ENCODE data around the gene ADAMTS16.
"Not testable (repeated sequence)": the region's sequence is repeated elsewhere in the genome, so short reads cannot be mapped to it uniquely, and the experiment has no call there.

Gene ADAMTS16, protein sequence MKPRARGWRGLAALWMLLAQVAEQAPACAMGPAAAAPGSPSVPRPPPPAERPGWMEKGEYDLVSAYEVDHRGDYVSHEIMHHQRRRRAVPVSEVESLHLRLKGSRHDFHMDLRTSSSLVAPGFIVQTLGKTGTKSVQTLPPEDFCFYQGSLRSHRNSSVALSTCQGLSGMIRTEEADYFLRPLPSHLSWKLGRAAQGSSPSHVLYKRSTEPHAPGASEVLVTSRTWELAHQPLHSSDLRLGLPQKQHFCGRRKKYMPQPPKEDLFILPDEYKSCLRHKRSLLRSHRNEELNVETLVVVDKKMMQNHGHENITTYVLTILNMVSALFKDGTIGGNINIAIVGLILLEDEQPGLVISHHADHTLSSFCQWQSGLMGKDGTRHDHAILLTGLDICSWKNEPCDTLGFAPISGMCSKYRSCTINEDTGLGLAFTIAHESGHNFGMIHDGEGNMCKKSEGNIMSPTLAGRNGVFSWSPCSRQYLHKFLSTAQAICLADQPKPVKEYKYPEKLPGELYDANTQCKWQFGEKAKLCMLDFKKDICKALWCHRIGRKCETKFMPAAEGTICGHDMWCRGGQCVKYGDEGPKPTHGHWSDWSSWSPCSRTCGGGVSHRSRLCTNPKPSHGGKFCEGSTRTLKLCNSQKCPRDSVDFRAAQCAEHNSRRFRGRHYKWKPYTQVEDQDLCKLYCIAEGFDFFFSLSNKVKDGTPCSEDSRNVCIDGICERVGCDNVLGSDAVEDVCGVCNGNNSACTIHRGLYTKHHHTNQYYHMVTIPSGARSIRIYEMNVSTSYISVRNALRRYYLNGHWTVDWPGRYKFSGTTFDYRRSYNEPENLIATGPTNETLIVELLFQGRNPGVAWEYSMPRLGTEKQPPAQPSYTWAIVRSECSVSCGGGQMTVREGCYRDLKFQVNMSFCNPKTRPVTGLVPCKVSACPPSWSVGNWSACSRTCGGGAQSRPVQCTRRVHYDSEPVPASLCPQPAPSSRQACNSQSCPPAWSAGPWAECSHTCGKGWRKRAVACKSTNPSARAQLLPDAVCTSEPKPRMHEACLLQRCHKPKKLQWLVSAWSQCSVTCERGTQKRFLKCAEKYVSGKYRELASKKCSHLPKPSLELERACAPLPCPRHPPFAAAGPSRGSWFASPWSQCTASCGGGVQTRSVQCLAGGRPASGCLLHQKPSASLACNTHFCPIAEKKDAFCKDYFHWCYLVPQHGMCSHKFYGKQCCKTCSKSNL

DNA sequence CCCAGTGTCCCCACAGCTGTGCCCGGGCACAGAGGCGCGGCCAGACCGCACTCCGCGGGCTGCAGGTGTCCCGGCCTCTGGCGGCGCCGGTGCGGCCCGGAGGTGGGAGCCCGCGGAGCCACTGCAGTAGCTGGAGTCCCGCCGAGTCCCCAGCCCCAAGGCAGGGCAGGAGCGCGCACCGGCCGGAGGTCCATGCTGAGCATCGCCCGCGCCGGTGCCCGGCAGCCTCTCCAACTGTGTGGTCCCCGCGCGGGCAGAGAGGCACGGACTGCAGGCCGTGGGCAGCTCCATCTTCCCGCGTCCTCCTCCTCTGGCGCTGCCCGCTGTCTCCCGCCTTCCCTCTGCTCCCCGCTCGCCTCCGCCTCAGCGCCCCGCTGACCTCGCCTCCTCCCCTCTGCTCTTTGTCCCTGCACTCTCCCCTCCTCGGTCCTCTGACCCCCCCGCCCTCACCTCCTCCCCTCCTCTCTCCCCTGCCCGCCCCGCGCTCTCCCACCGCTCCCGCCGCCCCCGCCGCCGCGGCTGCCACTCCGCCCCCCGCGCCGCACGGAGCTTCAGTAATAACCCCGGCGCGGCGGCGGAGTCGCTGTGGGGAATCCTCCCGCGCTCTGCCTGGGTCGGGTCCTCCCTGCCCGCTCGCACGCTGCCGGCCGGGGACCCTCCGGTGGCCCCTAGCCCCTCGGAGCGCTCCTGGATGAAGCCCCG lies at the start of gene ADAMTS16:
TSS of gene ADAMTS16 (plus strand) at position 554 of the 702 bp plus-strand sequence. CDS start at position 692, 138 bp downstream.
- DNase-seq (ENCODE audit: low spot score) = no peak

DNA sequence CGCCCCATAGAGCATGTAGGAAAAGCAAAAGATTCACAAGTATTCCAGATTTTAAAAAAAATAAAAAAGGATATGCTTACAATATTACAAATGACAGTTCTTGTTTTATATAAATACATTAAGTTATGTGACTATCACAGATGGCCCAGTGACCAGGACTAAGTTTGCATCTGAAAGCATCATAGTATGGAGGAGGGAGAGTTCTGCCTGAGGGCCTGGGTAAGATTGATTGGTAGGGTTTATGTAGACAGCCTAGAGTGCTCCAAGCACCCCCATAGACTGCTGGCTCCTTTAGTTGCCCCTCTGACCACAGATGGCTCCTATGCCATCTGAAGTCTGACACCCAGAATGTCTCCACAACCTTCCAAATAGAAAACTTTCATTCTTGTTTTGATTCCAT lies 48.0 kb upstream of the ADAMTS16 start:
- DNase-seq (ENCODE audit: low spot score) = no peak

DNA sequence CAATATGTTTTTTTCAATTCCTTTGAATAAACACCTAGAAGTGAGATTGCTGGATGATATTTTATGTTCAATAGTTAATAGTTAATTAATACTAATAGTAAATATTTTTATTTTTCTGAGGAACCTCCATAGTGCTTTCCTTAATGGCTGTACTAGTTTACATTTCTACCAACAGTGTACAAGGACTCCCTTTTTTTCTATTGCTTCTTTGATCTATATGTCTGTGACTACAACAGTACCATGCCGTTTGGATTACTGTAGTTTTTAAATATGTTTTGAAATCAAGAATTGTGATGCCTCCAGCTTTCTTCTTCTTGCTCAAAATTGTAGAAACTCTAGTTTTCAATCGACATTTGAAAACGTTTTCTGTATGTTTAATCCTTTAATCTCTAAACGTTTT lies 39.5 kb upstream of the ADAMTS16 start:
- no peak for DNase-seq (ENCODE audit: low spot score)

DNA sequence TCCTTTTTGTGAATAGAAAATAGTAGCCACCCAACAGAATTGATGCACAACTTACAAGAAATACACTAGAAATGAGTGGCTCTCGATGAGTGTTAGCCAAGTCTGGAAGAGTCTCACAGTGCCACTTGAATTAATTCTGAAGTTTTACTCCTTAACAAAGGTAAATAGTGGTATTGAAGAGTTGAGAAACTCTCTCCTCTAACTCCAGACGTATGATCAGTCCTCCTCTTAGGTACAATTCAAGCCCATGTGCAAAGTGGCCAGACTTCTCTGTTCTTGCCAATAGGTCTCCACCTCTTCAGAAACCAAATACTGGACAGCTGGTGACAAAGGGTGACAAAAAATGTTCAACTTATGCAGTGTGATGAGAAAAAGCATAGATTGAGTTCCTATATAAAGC lies 38.5 kb upstream of the ADAMTS16 start:
- no peak for DNase-seq (ENCODE audit: low spot score)

DNA sequence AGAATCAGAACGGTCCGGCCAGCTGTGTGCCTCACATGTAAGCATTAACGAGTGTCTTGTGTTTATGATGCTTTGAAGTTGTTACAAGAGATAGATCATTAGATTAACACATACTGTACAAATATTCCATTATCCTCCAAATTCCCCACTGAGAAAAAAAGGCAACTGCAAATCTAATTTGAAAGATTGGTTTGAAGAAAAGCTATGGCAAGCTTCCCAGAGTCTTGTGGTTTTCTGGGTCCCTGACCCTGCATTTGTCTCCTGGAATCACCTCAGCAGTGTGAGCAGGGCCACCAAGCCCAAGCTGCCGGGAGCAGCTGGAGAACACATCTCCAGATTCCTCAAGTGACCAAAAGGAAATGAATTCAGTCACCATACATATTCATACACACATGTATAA lies 36.9 kb upstream of the ADAMTS16 start:
- no peak for DNase-seq (ENCODE audit: low spot score)

DNA sequence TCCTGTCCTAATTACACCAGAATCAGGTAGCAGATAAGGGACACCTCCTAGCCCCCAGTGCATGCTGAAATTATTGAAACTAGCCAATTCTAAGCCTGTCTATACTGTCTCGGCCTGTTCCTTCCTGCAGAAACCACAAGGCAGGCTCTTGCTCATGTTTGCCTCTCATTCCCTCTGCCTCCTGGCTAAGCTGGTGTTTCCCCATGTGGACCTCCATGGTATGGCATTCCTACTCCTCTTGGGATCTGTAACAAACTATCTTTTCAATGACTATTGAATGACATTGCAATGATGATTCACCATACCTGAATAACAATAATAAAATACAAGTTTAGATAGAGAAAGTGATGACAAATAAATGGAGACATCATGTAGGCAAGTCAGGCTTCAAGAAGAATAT lies 35.6 kb upstream of the ADAMTS16 start:
- no peak for DNase-seq (ENCODE audit: low spot score)

DNA sequence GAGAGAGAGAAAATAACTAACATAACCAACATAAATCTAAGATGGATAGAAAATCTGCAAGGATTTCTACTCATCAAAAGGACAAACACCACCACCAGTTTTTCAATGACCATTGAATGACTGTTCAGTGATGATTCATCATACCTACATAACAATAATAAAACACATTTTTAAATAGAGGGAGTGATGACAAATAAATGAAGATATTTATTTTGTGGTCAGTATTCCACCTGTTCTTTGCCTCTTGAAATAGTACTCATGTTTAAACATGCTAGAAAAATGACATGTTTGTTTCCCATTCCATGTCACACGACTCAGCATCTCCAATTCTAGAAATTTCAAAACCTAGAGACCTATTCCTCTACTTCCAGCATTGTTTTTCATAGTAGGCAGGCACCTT lies 34.6 kb upstream of the ADAMTS16 start:
- no peak for DNase-seq (ENCODE audit: low spot score)

DNA sequence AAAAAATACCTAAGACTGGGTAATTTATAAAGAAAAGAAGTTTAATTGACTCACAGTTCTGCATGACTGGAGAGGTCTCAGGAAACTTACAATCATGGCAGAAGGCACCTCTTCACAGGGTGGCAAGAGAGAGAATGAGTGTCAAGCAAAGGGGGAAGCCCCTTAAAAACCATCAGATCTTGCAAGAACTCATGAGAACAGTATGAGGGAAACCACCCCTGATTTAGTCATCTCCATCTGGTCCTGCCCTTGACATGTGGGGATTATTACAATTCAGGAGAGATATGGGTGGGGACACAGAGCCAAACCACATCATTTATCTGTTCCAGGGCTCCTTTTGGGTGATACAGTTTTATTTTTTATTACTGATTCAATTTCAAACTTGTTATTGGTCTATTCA lies 23.2 kb upstream of the ADAMTS16 start:
- no peak for DNase-seq (ENCODE audit: low spot score)

DNA sequence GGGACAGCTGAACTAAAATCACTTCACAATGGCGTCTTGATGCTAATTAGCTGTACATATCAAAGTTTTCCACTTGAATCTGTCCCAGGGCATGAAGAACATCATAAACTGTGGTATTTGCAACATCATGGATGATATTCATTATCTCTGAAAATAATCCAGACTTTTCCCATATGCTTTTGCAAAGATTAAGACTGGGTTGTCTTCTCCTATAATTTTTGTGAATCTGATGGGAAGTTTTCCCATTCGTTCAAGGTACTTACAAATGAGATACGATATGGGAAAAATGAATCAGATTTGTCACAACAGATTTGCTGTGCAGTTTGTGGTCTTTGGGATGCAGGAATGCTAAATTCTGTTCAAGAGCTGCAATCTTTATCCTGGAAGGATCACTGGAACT lies 17.4 kb upstream of the ADAMTS16 start:
- DNase-seq (ENCODE audit: low spot score) = no peak

DNA sequence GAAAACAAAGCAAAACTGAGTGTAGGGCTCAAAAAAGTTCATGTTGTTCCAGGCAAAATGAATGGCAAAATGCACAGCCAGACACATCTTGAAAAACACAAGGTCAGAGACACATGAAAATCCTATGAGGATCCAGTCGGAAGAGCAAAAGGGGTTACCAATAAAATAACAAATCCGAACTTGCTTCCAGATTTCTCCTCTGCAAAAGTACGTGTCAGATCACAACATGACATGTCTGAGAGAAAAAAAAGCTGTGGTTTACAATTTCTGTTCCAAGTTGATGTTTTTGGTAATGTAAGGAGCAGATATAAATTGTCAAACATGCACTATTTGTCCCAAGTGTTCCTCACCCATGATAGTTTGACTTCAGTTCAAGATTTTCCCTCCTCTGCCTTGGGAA lies 15.9 kb upstream of the ADAMTS16 start:
- DNase-seq (ENCODE audit: low spot score) = no peak

DNA sequence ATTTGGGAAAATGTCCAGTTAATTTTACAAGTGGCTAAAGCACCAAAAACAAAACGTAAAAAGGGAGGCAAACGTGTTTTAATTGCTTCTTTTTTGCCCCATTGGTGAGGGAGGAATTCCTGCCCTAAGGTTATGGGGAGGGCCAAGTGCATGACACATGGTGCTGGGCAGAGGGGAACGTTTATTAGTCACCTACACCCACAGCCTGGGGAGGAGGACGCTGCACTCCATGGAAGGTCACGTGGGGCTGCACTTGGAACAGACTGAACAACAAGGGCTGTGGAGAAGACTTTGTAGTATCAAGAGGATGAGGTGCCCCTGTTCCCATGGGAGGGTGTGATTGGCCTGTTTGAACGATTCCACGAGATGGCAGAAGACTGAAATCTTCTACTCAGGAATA lies 13.7 kb upstream of the ADAMTS16 start:
- no peak for DNase-seq (ENCODE audit: low spot score)

DNA sequence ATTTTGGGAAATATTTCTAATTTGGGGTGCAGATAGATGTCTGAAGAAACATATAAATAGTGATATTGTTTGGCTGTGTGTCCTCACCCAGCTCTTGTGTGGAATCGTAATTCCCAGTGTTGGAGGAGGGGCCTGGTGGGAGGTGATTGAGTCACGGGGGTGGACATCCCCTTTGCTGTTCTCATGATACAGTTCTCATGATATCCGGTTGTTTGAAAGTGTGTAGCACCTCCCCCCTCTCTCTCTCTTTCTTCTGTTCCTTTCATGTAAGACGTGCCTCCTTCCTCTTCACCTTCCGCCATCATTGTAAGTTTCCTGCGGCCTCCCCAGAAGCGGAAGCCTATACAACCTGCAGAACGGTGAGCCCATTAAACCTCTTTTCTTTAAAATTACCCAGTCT lies 11.4 kb upstream of the ADAMTS16 start:
- DNase-seq (ENCODE audit: low spot score) = no peak

DNA sequence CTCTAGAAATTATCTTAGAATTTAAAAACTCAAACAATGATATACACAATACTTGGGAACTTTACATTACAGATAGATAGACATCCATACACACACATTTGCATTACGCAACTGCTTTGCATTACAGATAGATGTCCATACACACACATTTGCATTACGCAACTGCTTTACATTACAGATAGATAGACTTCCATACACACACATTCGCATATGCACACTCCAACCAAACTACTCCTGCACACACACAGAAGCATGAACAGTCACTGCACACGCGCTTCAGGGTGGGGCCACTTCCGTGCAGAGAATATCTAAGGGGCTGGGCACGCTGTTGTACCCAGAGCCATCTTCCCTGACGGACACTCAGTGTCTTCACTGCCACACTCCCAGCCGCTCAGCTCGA lies 7.9 kb upstream of the ADAMTS16 start:
- no peak for DNase-seq (ENCODE audit: low spot score)

DNA sequence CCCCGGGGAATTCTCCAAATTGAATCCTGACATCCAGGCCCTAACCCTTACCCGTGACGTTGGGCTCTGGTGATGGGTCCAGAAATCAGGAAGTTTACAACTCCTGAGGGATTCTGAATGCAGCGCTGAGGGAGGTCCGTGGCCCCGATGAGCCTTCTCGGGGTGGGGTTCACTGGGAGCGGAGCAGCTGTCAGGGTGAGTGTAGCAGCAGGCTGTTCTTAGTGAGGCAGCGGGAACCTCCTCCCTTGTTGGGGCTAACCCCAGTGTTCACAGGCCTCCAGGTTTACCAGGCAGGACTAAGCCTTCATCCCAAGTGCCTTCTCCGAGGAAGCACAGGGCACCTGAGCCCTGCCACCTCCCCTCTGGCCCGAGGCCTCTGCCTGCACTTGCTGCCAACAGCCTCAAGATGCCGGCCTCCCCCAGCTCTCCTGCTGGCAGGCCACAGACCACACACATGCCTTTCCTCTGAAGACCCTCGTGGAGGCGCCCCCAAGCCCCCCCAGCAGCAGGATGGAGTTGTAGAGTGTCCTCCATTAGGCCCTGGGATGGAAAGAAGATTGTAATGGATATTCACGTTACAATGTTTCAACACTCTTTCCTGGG lies 7.3 kb upstream of the ADAMTS16 start:
- no peak for DNase-seq (ENCODE audit: low spot score)

DNA sequence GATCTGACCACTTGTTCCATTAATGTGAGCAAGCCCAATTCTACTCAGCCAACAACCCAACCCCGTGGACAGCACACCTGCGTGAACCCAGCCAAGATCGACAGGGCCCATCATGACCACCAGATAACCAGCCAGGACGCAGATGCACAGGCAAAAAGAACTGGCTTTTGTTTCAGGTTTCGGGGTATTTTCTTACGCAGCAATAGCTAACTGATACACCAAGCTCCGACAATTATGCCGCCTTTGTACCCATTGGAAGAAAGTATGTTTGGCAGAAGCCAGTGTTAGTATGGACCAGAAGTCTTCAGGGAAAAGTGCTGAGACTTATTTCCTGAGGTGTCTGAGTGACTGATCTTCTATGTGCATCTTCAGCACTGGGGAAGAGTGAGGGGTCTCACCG lies 6.0 kb upstream of the ADAMTS16 start:
- no peak for DNase-seq (ENCODE audit: low spot score)

DNA sequence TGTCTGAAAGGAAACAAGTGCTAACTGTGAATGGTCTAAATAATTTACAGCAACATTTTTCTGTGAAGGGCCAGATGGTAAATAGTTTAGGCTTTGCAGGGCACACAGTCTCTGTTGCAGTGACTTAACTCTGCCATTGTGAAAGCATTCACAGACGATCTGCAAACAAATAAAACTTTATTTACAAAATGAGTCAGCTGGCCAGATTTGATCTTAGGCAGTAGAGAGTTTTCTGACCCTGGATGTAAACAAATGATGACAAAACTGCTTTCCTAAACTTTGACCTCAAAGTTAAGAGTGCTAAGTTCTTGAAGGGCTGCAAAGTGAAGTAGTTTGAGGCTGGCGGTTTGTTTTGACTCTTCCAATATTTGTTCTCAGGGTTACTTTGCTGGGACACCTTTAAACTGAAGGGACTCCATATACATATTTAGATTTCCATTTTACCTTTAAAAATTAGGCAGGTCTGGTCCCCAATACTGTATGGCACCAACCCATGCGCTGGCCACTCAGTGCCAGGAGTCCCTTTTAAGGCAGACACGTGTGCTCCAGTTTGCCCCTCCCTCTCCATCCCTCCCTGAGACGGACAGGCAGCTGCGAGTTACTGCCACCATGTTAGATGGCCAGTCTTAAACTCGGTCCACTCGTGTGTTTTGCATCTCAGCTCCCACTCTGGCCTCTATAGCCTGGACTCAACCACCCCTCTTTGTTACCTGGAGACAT lies 4.0 kb upstream of the ADAMTS16 start:
- no peak for DNase-seq (ENCODE audit: low spot score)

DNA sequence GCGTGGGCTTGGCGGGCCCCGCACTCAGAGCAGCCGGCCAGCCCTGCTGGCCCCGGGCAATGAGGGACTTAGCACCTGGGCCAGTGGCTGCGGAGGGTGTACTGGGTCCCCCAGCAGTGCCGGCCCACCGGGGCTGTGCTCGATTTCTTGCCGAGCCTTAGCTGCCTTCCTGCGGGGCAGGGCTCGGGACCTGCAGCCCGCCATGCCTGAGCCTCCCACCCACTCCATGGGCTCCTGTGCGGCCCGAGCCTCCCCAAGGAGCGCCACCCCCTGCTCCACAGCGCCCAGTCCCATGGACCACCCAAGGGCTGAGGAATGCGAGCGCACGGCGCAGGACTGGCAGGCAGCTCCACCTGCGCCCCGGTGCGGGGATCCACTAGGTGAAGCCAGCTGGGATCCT lies 2.3 kb upstream of the ADAMTS16 start:
- DNase-seq (ENCODE audit: low spot score) = not testable (repeated sequence)

DNA sequence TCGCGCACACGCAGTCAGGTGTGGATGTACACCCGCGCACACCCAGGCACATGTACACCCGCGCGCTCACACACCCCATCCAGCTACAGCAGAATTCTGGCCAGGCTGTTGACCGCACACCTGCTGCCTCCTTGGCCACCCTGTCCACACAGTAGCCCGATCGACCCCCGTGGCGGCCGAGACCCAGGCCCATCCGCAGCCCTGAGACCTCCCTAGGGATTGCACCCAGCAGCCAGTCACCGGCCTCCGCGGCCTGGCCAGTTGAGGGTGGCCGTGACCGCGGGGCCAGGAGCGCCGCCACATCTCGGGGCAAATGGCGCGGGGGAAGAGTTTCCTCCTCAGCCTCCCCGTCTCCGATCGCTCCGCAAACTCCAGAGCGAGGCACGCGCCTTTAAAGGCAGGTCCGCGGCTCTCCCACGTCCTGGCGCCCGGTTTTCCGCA lies 774 bp upstream of the ADAMTS16 start:
- no peak for DNase-seq (ENCODE audit: low spot score)

DNA sequence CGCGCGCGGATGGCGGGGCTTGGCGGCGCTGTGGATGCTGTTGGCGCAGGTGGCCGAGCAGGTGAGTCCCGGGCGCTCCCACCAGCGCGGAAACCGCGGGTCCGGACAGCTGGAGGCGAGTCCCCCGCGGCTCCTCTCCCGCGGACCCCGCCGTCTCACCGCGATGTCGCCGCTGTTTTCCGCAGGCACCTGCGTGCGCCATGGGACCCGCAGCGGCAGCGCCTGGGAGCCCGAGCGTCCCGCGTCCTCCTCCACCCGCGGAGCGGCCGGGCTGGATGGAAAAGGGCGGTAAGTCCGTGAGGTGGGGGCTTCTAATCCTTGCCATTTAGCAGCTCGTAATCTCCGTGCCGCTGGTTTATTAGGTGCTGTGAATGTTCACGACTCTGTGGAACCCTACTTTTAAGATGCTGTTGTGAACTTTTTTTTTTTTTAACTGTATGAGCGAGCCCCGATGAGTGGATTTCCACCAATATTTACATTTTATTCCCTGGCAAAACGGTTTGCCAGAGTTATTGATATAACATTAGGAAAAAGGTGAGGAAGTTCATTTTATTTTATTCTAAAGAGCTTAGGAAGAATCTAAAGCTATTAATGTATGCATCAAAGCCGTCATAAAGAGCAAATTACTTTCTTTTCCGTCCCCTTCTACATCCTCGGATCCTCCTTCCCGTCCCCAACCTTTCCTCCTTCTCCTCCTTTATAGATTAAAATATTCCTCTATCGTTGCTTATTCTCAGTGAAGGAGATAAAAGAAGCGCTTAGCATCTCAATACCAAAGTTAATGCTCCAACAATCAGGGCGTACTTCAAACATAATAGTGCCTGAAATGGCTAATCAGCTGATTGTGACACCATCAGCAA lies 579 bp downstream of the ADAMTS16 start:
- no peak for DNase-seq (ENCODE audit: low spot score)

DNA sequence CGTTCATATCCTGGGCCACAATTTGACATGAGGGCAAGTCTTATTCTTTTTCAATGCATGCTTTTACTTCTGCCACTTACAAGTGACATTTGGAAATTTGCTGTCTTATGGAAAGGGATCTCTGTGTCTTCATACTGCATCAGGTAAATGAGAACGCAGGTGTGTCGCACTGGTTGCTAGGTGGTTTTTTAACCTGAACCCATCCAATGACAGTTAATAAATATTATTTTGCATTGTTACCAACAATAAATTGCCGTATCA lies 1.1 kb downstream of the ADAMTS16 start:
- no peak for DNase-seq (ENCODE audit: low spot score)

Measured in activated CD4-positive, alpha-beta T cell treated with anti-CD3 and anti-CD28 coated beads, Interleukin-2, Interleukin-4, amounts not matched to agents 100 ng/mL and 50 ng/mL, durations not matched to agents 16 hours and 8 hours (primary cell).